ENCODE measurements around the gene NTPCR.
A peak's percentile ranks its signal among the peaks of the same experiment; 100 is the strongest.
"Not testable (repeated sequence)": the region's sequence is repeated elsewhere in the genome, so short reads cannot be mapped to it uniquely, and the experiment has no call there.

NTPCR gene

GRCh38 chr1:232950197-232951176 lies at the start of gene NTPCR:
TSS of gene NTPCR (plus strand) at chr1:232950611. CDS start at chr1:232950711, 100 bp downstream.
- DNase-seq (ENCODE audit: low read depth) = peak; percentile 49

DNA sequence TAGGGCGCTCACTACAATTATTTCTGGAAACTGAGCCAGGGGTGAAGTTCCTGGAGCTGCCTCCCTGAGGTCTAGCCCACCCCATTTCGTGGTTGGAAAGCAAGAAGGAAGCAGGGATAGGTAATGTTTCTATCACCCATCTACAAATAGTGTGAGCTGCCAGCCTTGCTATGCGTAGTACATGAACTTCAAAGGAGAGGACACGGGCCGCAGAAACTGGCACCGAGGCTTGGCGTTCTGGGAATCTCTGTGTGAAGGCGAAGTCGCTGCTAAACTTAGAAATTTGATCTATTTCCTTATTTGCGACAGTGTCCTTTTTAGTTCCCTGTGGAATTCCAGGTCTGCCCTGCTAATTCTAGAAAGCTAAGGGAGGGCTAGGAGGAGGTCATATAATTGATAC lies 49.6 kb upstream of the NTPCR start:
- DNase-seq (ENCODE audit: low read depth) = no peak

DNA sequence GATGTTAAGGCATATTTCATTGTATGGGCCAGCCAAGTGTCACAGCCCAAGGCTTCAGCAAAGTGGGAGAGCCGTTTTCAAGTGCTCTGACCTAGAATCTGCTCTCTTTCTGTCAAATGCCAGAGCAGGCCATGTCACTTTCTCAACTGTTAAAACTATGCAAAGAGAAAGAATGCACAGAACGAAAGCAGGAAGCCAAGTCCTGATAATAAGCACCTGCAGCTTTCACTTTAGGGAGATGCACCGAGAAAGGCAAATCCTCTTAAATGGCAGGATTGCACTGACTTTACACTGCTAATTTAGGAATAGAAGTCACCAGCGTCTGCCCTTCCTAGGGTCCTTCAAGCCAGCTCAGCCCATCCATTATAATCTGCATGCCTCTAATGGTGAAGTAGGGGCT lies 49.2 kb upstream of the NTPCR start:
- DNase-seq (ENCODE audit: low read depth) = no peak

GRCh38 chr1:232902774-232903350 lies 47.5 kb upstream of the NTPCR start:
- DNase-seq (ENCODE audit: low read depth) = no peak

DNA sequence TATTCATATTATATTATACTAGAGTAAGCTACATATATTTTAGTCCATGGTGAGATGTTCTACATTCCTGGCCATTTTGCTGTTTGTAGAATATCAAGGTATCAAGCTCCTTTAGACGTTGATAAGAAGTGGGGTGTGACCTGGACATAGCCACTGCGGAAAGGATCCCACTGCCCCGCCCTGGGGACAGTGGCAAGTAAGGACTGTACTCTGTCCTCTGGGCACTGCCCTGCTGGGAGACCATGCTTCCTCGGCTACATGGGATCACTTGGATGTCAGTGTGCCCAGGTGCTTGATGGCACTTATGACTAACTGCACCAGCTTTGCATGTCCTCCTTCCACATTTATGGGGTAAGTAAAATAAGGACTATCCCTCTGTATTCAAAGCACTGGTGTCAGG lies 46.3 kb upstream of the NTPCR start:
- no peak for DNase-seq (ENCODE audit: low read depth)

DNA sequence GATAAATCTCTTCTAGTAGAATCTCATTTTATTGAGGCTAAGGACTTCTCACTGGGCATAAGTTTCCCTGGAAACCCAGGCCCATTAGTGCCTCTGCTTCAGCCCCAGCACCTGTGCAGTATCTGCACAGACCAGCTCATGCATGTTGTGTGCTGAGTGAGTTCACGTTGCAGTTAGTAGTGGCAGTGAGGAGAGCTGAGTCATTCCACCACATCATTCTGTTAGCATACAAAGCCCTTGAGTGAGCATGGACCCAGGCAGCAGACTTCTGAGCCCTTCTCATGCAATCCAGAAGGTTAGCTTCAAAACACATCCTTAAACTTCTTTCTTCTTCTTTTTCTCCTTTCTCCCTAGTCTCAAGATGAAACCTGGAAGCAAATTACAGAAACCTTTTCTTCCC lies 45.8 kb upstream of the NTPCR start:
- DNase-seq (ENCODE audit: low read depth) = peak; percentile 44

GRCh38 chr1:232905331-232906034 lies 44.9 kb upstream of the NTPCR start:
- DNase-seq (ENCODE audit: low read depth) = no peak

DNA sequence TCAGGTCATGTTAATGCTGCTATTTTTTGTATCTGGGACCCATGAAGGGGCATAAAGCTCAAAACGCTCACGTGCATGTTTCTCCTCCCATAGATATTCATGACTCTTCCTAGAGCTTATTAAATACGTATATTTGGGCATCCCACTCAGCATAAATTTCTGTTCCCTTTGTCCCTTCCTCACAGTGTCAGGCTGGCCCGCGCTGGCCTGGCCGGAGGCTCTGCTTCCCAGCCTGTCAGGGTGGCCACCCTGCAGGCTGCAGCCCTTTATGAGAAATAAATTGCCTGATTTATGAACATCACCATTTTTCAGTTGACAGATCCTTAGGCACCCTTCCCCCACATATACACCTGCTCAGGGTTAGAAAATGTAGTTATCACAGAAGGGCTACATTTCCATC lies 44.0 kb upstream of the NTPCR start:
- no peak for DNase-seq (ENCODE audit: low read depth)

GRCh38 chr1:232908831-232909230 lies 41.6 kb upstream of the NTPCR start:
- no peak for DNase-seq (ENCODE audit: low read depth)

DNA sequence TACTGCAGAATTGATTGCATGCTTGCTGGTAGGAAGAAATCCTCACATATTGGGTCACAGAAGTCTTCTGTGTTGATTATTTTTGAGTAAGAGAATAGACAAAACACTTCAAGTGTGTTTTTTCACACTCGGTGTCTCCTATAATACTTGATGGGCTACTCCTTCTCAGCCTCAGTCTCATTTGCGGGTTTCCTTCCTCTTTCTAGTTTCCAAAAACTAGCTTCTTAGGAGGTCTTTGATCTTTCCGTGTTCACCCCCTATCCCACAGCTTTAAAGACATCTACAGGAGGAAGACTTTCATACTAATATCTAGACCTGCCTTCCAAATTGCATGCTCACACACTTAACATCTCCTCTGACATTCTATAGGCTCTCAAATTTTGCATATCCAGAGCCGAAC lies 40.7 kb upstream of the NTPCR start:
- DNase-seq (ENCODE audit: low read depth) = no peak

DNA sequence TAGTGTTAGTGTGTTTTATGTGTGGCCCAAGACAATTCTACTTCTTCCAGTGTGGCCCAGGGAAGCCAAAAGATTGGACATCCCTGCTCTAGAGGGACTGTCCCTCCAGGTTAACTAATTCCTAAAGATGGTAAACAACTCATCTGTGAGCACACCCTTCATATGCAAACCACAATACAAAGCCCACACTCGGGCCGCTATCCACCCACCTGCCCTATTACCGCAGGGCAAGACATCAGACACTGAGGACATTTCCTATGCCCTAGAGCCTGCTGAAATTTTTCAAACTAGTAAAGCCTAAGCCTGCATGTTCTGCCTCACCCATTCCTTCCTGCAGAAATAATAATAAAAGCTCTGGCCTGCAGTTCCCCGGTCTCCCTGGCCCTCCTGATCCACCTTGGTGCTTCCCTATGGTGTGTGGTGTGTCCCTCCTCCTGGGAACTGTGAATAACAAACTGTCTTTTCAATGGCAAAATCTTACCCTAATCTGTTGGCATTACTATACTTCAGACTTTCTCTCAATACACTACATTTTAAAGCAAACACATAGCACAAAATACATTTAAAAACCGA lies 39.3 kb upstream of the NTPCR start:
- no peak for DNase-seq (ENCODE audit: low read depth)

DNA sequence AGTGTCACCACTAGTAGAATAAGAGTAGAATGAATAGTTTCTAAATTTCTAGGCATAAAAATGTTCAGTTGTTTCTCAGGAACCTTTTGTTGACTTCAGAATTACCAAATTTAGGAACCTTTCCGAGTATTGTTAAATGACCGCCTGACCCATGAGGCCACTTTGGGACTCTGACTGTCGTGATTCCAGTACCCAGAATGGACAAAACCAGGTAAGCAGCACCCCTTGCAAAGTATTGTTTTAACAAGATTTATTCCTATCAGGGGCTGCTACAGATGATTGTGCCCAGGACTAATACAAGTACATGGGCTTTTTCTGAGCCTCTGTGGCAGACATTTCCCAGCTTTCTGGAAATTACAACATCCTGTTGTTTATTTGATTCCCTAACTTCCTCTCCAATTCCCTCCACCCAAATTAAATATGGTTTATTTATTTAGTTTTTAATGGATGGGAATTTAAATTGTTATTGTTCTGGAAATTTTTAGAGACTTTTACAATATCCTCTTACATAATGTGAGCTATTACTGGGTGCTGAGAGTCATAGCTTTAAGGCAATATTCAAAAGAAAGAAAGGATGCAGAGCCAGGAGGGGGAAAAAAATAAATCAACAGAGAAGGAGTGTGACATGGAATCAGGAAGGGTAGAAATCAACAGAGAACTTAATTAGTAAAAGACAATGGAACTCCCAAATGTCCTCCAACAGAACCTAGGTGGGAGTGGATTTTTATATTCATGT lies 37.4 kb upstream of the NTPCR start:
- DNase-seq (ENCODE audit: low read depth) = no peak

- DNase-seq (ENCODE audit: low read depth) = not testable (repeated sequence)
Observed at GRCh38 chr1:232914271-232914670, 36.1 kb upstream of the NTPCR start.

GRCh38 chr1:232915212-232915611 lies 35.2 kb upstream of the NTPCR start:
- no peak for DNase-seq (ENCODE audit: low read depth)

DNA sequence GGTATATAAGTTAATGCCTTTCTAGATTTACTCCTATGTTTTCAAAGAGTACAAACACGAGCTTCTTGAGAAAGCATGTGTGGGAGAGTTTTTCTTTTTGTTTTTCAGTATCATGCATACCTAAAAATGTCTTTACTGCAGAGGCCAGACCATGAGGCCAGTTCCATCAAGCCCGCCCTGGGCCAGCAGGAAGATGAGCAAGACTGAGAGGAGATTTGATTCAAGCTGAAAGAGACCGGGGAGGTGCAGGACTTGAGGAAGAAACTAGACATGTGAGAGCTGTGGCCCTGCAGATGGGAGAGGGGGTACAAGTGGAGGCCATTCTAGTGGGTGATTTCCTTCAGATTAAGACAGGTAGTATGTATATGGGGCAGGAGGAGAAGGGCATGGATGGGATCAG lies 33.4 kb upstream of the NTPCR start:
- DNase-seq (ENCODE audit: low read depth) = no peak

GRCh38 chr1:232921381-232921780 lies 29.0 kb upstream of the NTPCR start:
- peak; percentile 56 for DNase-seq (ENCODE audit: low read depth)

GRCh38 chr1:232922485-232922884 lies 27.9 kb upstream of the NTPCR start:
- peak; percentile 49 for DNase-seq (ENCODE audit: low read depth)

DNA sequence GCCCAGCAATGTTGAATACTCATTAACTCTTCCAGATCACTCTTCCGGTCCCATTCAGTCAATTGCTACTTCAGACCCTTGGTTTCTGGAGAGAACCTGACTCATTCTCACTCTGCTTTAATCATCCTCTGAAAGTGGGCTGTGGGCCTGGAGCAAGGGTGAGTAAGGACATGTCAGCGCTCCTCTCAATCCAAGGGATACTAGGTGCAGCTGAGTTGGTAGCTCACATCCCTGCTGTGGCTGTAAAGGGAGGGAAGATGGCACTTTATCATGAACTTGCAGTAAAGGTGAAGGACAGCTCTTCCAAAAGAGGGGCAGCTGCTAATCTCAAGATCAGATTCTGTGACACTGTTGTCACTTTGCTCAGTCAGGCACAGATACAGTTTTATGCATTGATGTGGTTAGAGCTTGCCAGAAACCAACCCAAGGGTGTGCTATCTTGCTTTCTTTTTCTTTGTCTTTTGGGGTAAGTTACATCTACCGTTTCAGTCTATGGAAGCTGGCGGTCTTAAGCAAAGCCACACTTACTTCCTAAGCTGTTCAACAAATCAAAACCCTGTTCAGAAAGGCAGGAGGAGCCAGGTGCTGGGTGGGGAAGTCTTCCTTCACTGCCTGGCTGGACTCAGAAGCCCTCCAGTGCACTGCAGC lies 26.5 kb upstream of the NTPCR start:
- DNase-seq (ENCODE audit: low read depth) = peak; percentile 33

DNA sequence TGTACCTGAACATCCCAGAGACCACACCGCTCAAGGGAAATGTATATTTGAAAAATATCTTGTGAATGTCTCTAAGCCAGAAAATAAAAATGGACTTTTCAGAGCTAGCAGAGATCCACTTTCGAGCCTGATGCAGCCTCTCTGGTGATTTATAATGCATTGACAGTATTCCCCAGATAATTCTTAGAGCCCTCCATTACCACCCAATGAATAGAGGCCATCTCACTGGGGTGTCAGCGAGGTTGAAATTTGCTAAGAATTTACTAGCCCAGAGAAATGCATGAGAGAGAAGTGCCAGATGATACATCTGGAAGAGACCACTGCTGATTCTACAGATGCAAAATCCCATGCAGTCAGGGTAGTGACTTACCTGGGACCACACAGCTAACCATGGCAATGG lies 25.5 kb upstream of the NTPCR start:
- DNase-seq (ENCODE audit: low read depth) = no peak

GRCh38 chr1:232925421-232926220 lies 24.8 kb upstream of the NTPCR start:
- no peak for DNase-seq (ENCODE audit: low read depth)

Data from GM04503 (cell line).